GM12891 (cell line): ENCODE data around the gene COL5A1.
"Not testable (repeated sequence)": the region's sequence is repeated elsewhere in the genome, so short reads cannot be mapped to it uniquely, and the experiment has no call there.

Experiments
- DNase-seq: peaks from one replicate; pipeline ENCODE4 v3.0.0; 2011; ENCODE audit warnings: low spot score; ENCODE audit not compliant: insufficient read length
- FAIRE-seq: peaks from 2 replicates; lab custom pipeline; 2011; peaks lifted over from hg19 to GRCh38; lab: Jason Lieb, UNC
- PAX5 ChIP-seq: IDR thresholded peaks from 2 replicates; pipeline ENCODE4 v1.6.1; 2011; ENCODE audit warnings: low read length, moderate library complexity, mild to moderate bottlenecking; ENCODE audit not compliant: insufficient read depth, severe bottlenecking
- POLR2A ChIP-seq: IDR thresholded peaks from 2 replicates; pipeline ENCODE4 v1.6.1; 2011; ENCODE audit warnings: low read depth, low read length, control low read depth
- POLR2AphosphoS5 ChIP-seq: IDR thresholded peaks from 2 replicates; pipeline ENCODE4 v1.6.1; 2011; ENCODE audit warnings: low read depth, low read length, control low read depth
- POU2F2 ChIP-seq: IDR thresholded peaks from 2 replicates; pipeline ENCODE4 v1.6.1; 2011; ENCODE audit warnings: low read depth, mild to moderate bottlenecking, control low read depth, low read length, moderate library complexity
- SPI1 ChIP-seq: IDR thresholded peaks from 2 replicates; pipeline ENCODE4 v1.6.1; 2011; ENCODE audit warnings: low read depth, low read length, control low read depth
- TAF1 ChIP-seq: IDR thresholded peaks from 2 replicates; pipeline ENCODE4 v1.6.1; 2011; ENCODE audit warnings: low read depth, low read length, control low read depth

Gene COL5A1

GRCh38 chr9:134705786-134706185 lies 64.2 kb downstream of the COL5A1 start:
- TF ChIP-seq PAX5 (no peak), POLR2A (no peak), SPI1 (no peak), POU2F2 (no peak), POLR2AphosphoS5 (no peak), TAF1 (no peak)
- no peak for FAIRE-seq
- no peak for DNase-seq

DNA sequence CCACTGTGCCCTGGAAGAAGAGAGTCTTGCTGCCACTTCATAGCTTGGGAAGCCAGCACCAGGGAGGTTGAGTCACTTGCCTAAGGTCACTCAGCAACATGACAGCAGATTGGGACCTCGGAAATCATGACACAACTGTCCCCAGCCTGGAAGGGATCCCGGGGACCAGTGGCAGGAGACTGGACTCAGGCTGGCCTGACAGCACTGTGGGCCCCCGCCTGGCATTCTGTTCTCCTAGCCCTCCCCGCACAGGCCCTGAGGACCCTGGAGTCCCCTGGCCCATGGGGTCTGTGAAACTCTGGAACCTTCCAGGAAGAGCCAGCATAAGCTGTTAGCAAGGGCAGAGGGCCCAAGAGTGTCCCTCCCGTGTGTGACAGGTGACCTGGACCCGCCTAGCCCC lies 64.9 kb downstream of the COL5A1 start:
- no peak for TF ChIP-seq POLR2A
- no peak for TF ChIP-seq TAF1
- no peak for TF ChIP-seq POU2F2
- TF ChIP-seq POLR2AphosphoS5: no peak
- no peak for TF ChIP-seq SPI1
- no peak for TF ChIP-seq PAX5
- DNase-seq: no peak
- no peak for FAIRE-seq

DNA sequence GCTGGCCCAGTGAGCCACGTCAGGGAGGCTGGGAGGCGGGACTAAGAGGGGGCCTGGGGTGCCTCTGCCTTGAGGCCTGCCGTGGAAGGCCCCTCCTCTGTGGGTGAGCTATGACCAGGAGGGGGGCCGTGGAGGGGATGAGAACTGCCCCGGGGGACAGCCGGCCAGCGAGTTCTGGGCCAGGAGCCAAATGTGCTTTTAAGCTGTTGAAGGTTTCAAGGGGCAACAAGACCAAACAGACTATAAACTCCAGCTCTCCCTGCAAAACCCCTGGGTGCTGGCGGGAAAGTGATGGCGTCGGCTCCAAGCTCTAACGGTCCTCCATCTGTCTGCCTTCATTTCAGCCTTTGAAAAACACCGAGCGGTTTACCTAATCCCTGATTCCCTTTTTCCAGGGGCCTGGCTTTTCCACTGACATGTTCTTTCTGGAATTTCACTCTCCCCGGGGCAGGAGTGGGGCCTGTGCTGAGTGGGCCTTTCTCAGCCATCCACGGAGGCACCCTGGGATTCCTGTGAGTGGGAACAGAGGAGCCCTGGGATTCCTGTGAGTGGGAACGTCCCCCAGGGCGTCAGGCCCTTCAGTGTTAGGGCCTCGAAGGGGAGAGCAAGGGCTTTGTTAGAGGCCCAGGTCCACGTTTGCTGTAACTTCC lies 65.6 kb downstream of the COL5A1 start:
- TF ChIP-seq POU2F2: no peak
- TF ChIP-seq SPI1: no peak
- no peak for TF ChIP-seq PAX5
- TF ChIP-seq POLR2A: no peak
- TF ChIP-seq POLR2AphosphoS5: no peak
- no peak for TF ChIP-seq TAF1
- FAIRE-seq (no peak), DNase-seq (no peak)

DNA sequence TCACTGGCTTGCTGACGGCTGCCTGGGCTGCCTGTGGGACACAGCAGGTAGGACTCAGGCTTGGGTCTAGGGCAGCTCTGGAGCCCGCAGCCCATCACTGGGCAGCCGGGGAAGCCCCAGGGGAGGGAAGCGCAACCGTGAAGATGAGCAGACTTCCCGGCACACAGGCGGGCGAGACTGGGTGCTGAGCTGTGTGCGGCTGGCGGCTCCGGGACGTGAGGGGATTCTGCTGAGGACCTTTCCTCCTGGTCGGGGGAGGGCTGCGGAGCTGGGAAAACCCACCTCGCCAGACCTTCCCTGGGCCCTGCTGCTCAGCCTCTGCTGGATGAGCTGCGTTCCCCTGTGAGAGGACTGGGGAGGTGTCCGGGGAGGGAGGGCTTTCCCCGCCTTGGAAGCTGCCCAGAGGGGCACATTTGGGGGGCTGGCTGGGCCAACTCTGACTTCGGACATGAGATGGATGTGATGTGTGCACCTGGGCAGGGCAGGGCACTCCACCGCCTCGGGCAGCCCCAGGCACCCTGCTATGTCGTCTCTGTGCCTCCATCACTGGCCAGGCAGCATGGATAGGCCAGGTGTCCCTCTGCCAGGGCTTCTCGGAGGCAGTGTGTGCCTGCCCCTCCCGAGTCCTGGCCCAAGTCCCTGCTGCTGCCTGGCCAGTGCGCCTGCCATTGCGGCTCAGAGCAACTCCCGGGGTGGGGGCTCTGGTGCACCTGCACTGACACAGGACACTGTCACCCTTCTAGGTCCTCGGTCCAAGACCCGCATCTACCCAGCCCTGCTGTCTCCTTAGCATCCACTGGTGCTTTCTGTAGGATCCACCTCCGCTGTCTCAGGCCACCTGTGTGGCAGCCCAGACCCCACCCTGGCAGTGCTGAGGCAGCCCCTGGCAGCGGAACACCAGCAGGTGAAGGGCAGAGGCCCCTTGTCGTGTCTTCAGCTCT lies 66.4 kb downstream of the COL5A1 start:
- TF ChIP-seq POLR2AphosphoS5 (no peak), SPI1 (no peak)
- DNase-seq (no peak), FAIRE-seq (no peak)

- no peak for TF ChIP-seq POU2F2
- TF ChIP-seq SPI1: no peak
- TF ChIP-seq TAF1: no peak
- no peak for TF ChIP-seq POLR2AphosphoS5
- no peak for TF ChIP-seq POLR2A
- no peak for TF ChIP-seq PAX5
- FAIRE-seq (no peak), DNase-seq (no peak)
These were observed 67.1 kb downstream of the COL5A1 start for GRCh38 chr9:134708672-134709038.

GRCh38 chr9:134709512-134710270 lies 68.1 kb downstream of the COL5A1 start:
- DNase-seq: no peak
- no peak for FAIRE-seq
- TF ChIP-seq POLR2AphosphoS5: no peak
- no peak for TF ChIP-seq PAX5
- TF ChIP-seq SPI1: no peak

- no peak for DNase-seq
- no peak for FAIRE-seq
- no peak for TF ChIP-seq POU2F2
- no peak for TF ChIP-seq POLR2AphosphoS5
- TF ChIP-seq SPI1: no peak
These were observed 68.6 kb downstream of the COL5A1 start for GRCh38 chr9:134710271-134710540.

GRCh38 chr9:134710901-134711300 lies 69.3 kb downstream of the COL5A1 start:
- no peak for DNase-seq
- FAIRE-seq: no peak
- TF ChIP-seq POLR2A (no peak), POU2F2 (no peak), SPI1 (no peak), TAF1 (no peak), POLR2AphosphoS5 (no peak), PAX5 (no peak)

GRCh38 chr9:134712243-134712642 lies 70.6 kb downstream of the COL5A1 start:
- TF ChIP-seq PAX5: no peak
- no peak for TF ChIP-seq POU2F2
- no peak for TF ChIP-seq POLR2AphosphoS5
- no peak for TF ChIP-seq POLR2A
- TF ChIP-seq SPI1: no peak
- TF ChIP-seq TAF1: no peak
- FAIRE-seq: no peak
- DNase-seq: no peak

DNA sequence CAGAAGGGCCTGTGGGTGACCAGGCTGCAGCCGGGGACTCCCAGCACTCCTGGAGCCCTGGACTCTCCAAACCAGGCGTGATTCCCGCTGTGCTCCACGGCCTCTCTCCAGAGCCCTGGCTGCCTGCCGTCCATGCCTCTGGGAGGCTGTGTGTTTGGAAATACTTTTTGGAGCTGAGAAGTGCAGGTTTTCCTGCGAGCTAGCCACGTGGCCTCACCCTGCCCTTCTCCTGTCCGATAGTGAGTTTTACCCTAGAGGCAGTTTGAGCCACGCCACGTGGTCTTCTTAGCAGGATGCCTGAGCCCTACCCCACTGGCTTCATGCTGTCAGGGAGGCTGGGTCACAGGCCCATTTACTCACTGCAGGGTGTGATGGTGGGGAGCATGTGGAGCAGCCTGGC lies 71.3 kb downstream of the COL5A1 start:
- DNase-seq (no peak), FAIRE-seq (no peak)
- no peak for TF ChIP-seq POU2F2
- TF ChIP-seq PAX5: no peak
- TF ChIP-seq TAF1: no peak
- TF ChIP-seq POLR2A: no peak
- no peak for TF ChIP-seq POLR2AphosphoS5

- FAIRE-seq, DNase-seq: not testable (repeated sequence)
These were observed 73.9 kb downstream of the COL5A1 start for GRCh38 chr9:134715536-134715935.
